A549 (cell line): ENCODE data around the gene WWP2. TPM values are rescaled to one million over a fixed set of nuclear protein-coding genes. Genes with fewer than 3 reads are reported as not detected.

Experiments
- ATAC-seq, 2 experiments: fragments of 200-7000 bp in 1 of 2; fragments of >200 bp in 1 of 2; cut with Nextera tagmentation in 1 of 2; cut with Tn5 transposase in 1 of 2; 3 replicates each; pipeline versions ENCODE4 v1.8.0 to v1.9.1; 2018 to 2020; ENCODE audit warnings: mild to moderate bottlenecking in 1 of 2, moderate library complexity in 1 of 2
- CTCF ChIA-PET: fragments of 300-600 bp; sonication (Branson Sonifier 250); formaldehyde crosslinking; extraction: SDS; loops from one replicate; lab custom pipeline; 2021; ENCODE audit warnings: antibody characterized with exemption, inconsistent platforms; lab: Yijun Ruan, JAX
- POLR2A ChIA-PET: fragments of 350-600 bp; formaldehyde crosslinking; extraction: SDS; loops from one replicate; lab custom pipeline; 2021; ENCODE audit warnings: antibody characterized with exemption, inconsistent platforms; lab: Yijun Ruan, JAX
- DNase-seq, 2 experiments: peaks; one replicate each; pipeline versions ENCODE4 v3.0.0 to v3.0.0-alpha.2; 2011 to 2016; ENCODE audit warnings: low read depth in 1 of 2, low spot score in 1 of 2
- FAIRE-seq: peaks from 2 replicates; lab custom pipeline; 2011; peaks lifted over from hg19 to GRCh38; lab: Jason Lieb, UNC
- H3K27ac ChIP-seq, 2 experiments: fragments of >200 bp; sonication (Bioruptor Twin); formaldehyde crosslinking; 3 replicates each; pipeline ENCODE4 v1.5.1; 2016 to 2017
- H3K4me1 ChIP-seq: fragments of >200 bp; sonication (Bioruptor Twin); formaldehyde crosslinking; 3 replicates; pipeline ENCODE4 v1.6.1; 2016
- H3K4me2 ChIP-seq: fragments of >200 bp; sonication (Bioruptor Twin); formaldehyde crosslinking; 3 replicates; pipeline ENCODE4 v1.6.1; 2016
- H3K4me3 ChIP-seq: fragments of >200 bp; sonication (Bioruptor Twin); formaldehyde crosslinking; 3 replicates; pipeline ENCODE4 v1.5.1; 2016
- H3K9me3 ChIP-seq: fragments of >200 bp; sonication (Bioruptor Twin); formaldehyde crosslinking; 3 replicates; pipeline ENCODE4 v1.6.1; 2016
- BCL3 ChIP-seq: fragments of >200 bp; sonication (Bioruptor Twin); formaldehyde crosslinking; IDR thresholded peaks from 3 replicates; pipeline ENCODE4 v1.6.1; 2016
- CHD4 ChIP-seq: fragments of 200-600 bp; sonication (generic); IDR thresholded peaks from 2 replicates; pipeline ENCODE4 v1.6.1; 2016; ENCODE audit warnings: antibody characterized with exemption, mild to moderate bottlenecking, borderline replicate concordance
- E2F6 ChIP-seq: IDR thresholded peaks from 2 replicates; pipeline ENCODE4 v1.6.1; 2012; ENCODE audit warnings: low read depth, borderline replicate concordance
- EHF ChIP-seq: fragments of 250-450 bp; sonication (Bioruptor Pico); IDR thresholded peaks from 2 replicates; pipeline ENCODE4 v1.5.0; 2020; ENCODE audit warnings: mild to moderate bottlenecking
- EP300 ChIP-seq, 2 experiments: fragments of >200 bp; sonication (Bioruptor Twin); formaldehyde crosslinking; IDR thresholded peaks; 2 replicates in 1 of 2; 3 replicates in 1 of 2; pipeline ENCODE4 v1.6.1; 2016 to 2017
- HEYL ChIP-seq: fragments of 250-450 bp; sonication (Bioruptor Pico); IDR thresholded peaks from 2 replicates; pipeline ENCODE4 v1.8.0; 2021; ENCODE audit warnings: mild to moderate bottlenecking, moderate library complexity
- HMGXB4 ChIP-seq: fragments of 250-450 bp; sonication (Bioruptor Pico); IDR thresholded peaks from 2 replicates; pipeline ENCODE4 v1.5.0; 2021; ENCODE audit warnings: mild to moderate bottlenecking, moderate library complexity, borderline replicate concordance
- HOXA7 ChIP-seq: fragments of 250-450 bp; sonication (Bioruptor Pico); IDR thresholded peaks from 2 replicates; pipeline ENCODE4 v1.5.0; 2020; ENCODE audit warnings: mild to moderate bottlenecking, moderate library complexity
- JUNB ChIP-seq: fragments of >200 bp; sonication (Bioruptor Twin); formaldehyde crosslinking; IDR thresholded peaks from 2 replicates; pipeline ENCODE4 v1.6.1; 2016
- KDM1A ChIP-seq: fragments of 200-600 bp; sonication (generic); IDR thresholded peaks from 2 replicates; pipeline ENCODE4 v1.6.1; 2016; ENCODE audit warnings: low read depth, mild to moderate bottlenecking
- MYC ChIP-seq: IDR thresholded peaks from 2 replicates; pipeline ENCODE4 v1.6.1; 2012; ENCODE audit warnings: mild to moderate bottlenecking, inconsistent platforms, low read length, improper control_type of control experiment, borderline replicate concordance
- NR3C1 ChIP-seq: fragments of >200 bp; sonication (Bioruptor Twin); formaldehyde crosslinking; IDR thresholded peaks from 3 replicates; pipeline ENCODE4 v1.6.1; 2017
- PBX3 ChIP-seq: IDR thresholded peaks from 2 replicates; pipeline ENCODE4 v1.6.1; 2012
- PHF8 ChIP-seq: fragments of 200-600 bp; sonication (generic); IDR thresholded peaks from 2 replicates; pipeline ENCODE4 v1.6.1; 2016; ENCODE audit warnings: low read depth, mild to moderate bottlenecking, antibody characterized with exemption, moderate library complexity, borderline replicate concordance
- POLR2A ChIP-seq: IDR thresholded peaks from 2 replicates; pipeline ENCODE4 v1.6.1; 2012; ENCODE audit warnings: mild to moderate bottlenecking, low read length
- POLR2AphosphoS2 ChIP-seq: conservative IDR thresholded peaks from 2 replicates; pipeline ENCODE4 v1.6.1; 2012; ENCODE audit warnings: low read length, improper control_type of control experiment, inconsistent platforms
- RAD21 ChIP-seq, 2 experiments: fragments of >200 bp in 1 of 2; sonication (Bioruptor Twin) in 1 of 2; formaldehyde crosslinking in 1 of 2; IDR thresholded peaks in 1 of 2; conservative IDR thresholded peaks in 1 of 2; 2 replicates in 1 of 2; 3 replicates in 1 of 2; pipeline ENCODE4 v1.6.1; 2012 to 2018; ENCODE audit warnings: inconsistent platforms in 1 of 2
- RNF2 ChIP-seq: fragments of 200-600 bp; sonication (generic); IDR thresholded peaks from 2 replicates; pipeline ENCODE4 v1.6.1; 2016; ENCODE audit warnings: low read depth, mild to moderate bottlenecking, antibody characterized with exemption, moderate library complexity, borderline replicate concordance
- TFCP2L1 ChIP-seq: fragments of 250-450 bp; sonication (Bioruptor Pico); IDR thresholded peaks from 2 replicates; pipeline ENCODE4 v1.5.0; 2021; ENCODE audit warnings: mild to moderate bottlenecking
- TP53 ChIP-seq: fragments of 250-450 bp; sonication (Bioruptor Pico); IDR thresholded peaks from 2 replicates; pipeline ENCODE4 v1.5.0; 2021; ENCODE audit warnings: mild to moderate bottlenecking, moderate library complexity
- USF2 ChIP-seq: fragments of 450-650 bp; IDR thresholded peaks from 2 replicates; pipeline ENCODE4 v1.6.1; 2014; ENCODE audit warnings: antibody characterized with exemption
- ZC3H11A ChIP-seq: fragments of 450-650 bp; IDR thresholded peaks from 2 replicates; pipeline ENCODE4 v1.6.1; 2014; ENCODE audit warnings: antibody characterized with exemption, mild to moderate bottlenecking
- WGBS: methylation state at CpG from one replicate; pipeline ENCODE4 v1.1.6; 2017; ENCODE audit errors: missing lambda C conversion rate; 5-methylcytosine and 5-hydroxymethylcytosine counted together
- polyA plus RNA-seq, 4 experiments: library from polyadenylated mRNA; depleted of rRNA in 3 of 4; stranded (reverse); fragments of >200 nt; fragmentation: RNase III in 1 of 4; extraction: RNeasy Plus Mini Kit Qiagen cat#74134 plus additional on column Dnase treatment in 1 of 4; gene quantifications; 2 replicates in 3 of 4; 3 replicates in 1 of 4; pipeline ENCODE4 v1.2.3, GENCODE V29; 2011 to 2017

Gene WWP2
- polyA plus RNA-seq, 2 of the 4 experiments (the other 2 are of a cell fraction), result 16.1 to 16.2 TPM

- Histone ChIP-seq H3K27ac (no peak overlapping the region), H3K4me2 (no peak overlapping the region), H3K4me3 (no peak overlapping the region), H3K4me1 (no peaks in the 10 kb centered on the region), H3K9me3 (no peaks in the 10 kb centered on the region)
- DNase-seq (no peak), ATAC-seq (no peak), FAIRE-seq (no peak)
- CTCF ChIA-PET, result interaction anchor here (1.0 to 1.9 kb wide), 5 partner anchors 10 to 74 kb away, joined by 3 to 5 read pairs (median 4); no protein-coding TSS in a partner anchor
- POLR2A ChIA-PET, result no interaction called here
- TF ChIP-seq EP300 (IDR thresholded peaks at IDR 0.05) (no peak), E2F6 (no peak), POLR2AphosphoS2 (no peak), TP53 (no peak), USF2 (no peak), CHD4 (no peak), RAD21 (conservative IDR thresholded peaks at IDR 0.05 in 1 of 2, IDR thresholded peaks at IDR 0.05 in 1 of 2) (no peak), PBX3 (no peak), JUNB (no peak), ZC3H11A (no peak), PHF8 (no peak), TFCP2L1 (CRISPR knock-in tag) (no peak), EHF (CRISPR knock-in tag) (no peak), HMGXB4 (CRISPR knock-in tag) (no peak), NR3C1 (no peak), HOXA7 (CRISPR knock-in tag) (no peak), BCL3 (no peak), RNF2 (no peak), HEYL (no peak), KDM1A (no peak)
- WGBS, result 86% methylated on average over 4 of the region's 4 CpGs
These were observed 108.6 kb downstream of the WWP2 start for GRCh38 chr16:69870761-69871160.

- no peaks in the 10 kb centered on the region for H3K4me1 ChIP-seq
- DNase-seq (no peak), FAIRE-seq (no peak), ATAC-seq (no peak)
- no peak overlapping the region for H3K27ac ChIP-seq
- peaks cover 2% of the 10 kb centered on the region; the same call in 2 of the 3 replicates for H3K9me3 ChIP-seq
- no peak overlapping the region for H3K4me2 ChIP-seq
- ChIA-PET CTCF (interaction anchor here (1.0 to 2.0 kb wide), 5 partner anchors 9 to 75 kb away, joined by 3 to 7 read pairs (median 4); no protein-coding TSS in a partner anchor), POLR2A (no interaction called here)
- TF ChIP-seq BCL3 (no peak), POLR2A (no peak), MYC (no peak), NR3C1 (no peak)
- no peak overlapping the region for H3K4me3 ChIP-seq
- 92% methylated on average over 12 of the region's 15 CpGs for WGBS
These were observed 109.6 kb downstream of the WWP2 start for GRCh38 chr16:69871708-69872107.
